A673 (cell line): Measurements from ENCODE around the gene TRAPPC12.

ENCODE experiments used
- EZH2 ChIP-seq: fragments of 200-600 bp; sonication (generic); IDR thresholded peaks from 2 replicates; pipeline ENCODE4 v1.6.1; 2017; ENCODE audit warnings: borderline replicate concordance, low read depth, mild to moderate bottlenecking, mixed read lengths, antibody characterized with exemption, low read length; ENCODE audit not compliant: poor library complexity, severe bottlenecking
- TF ChIP-seq, protein P1 (sequence below): fragments of 300-800, 200-600 bp; sonication (generic); conservative IDR thresholded peaks from 2 replicates; pipeline ENCODE4 v1.5.1; 2017; ENCODE audit warnings: low read depth, mild to moderate bottlenecking, antibody characterized with exemption, low read length, moderate library complexity, mixed read lengths

DNA sequence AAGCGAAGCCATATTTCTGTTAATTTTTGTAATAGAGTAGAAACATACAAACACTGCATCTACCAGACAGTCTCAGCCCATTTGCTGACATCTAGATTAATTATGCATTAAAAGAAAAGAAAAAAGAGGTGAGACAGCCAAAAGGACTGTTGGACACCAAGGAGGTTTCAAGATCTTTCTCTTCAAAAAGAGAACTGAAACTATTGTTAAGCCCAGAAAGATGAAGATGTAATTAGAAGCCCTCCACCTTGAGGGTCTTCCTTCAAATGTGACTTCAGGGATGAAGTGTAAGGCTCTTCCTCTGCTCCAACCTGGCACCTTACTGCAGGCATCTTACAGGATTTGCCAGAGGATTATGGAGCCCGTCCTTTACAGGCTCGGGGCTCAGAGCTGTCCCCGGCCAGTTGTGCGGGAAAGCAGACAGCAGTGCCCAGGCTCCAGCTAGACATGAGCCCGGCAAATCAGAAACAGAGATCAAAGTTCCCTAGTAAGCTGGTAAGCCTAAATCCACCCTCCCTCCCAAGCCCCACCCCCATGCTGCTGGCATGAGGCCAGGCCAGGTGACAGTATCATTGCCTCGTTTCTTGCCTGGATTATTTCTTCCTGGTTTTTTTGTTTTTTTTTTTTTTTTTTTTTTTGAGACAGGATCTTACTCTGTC lies 101.0 kb downstream of the TRAPPC12 start:
- TF ChIP-seq, protein P1, sequence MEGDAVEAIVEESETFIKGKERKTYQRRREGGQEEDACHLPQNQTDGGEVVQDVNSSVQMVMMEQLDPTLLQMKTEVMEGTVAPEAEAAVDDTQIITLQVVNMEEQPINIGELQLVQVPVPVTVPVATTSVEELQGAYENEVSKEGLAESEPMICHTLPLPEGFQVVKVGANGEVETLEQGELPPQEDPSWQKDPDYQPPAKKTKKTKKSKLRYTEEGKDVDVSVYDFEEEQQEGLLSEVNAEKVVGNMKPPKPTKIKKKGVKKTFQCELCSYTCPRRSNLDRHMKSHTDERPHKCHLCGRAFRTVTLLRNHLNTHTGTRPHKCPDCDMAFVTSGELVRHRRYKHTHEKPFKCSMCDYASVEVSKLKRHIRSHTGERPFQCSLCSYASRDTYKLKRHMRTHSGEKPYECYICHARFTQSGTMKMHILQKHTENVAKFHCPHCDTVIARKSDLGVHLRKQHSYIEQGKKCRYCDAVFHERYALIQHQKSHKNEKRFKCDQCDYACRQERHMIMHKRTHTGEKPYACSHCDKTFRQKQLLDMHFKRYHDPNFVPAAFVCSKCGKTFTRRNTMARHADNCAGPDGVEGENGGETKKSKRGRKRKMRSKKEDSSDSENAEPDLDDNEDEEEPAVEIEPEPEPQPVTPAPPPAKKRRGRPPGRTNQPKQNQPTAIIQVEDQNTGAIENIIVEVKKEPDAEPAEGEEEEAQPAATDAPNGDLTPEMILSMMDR, result no peak
- no peak for TF ChIP-seq EZH2
